ENCODE results near the gene ADNP. TPM values are rescaled to one million over a fixed set of nuclear protein-coding genes. Genes with fewer than 3 reads are reported as not detected.
A peak's percentile ranks its signal among the peaks of the same experiment; 100 is the strongest.

ADNP gene
- total and polyA plus RNA-seq, 2 of the 4 experiments (the other 2 are of a cell fraction), result 23.3 to 24.8 TPM

GRCh38 chr20:50977066-50978021, 46.1 kb upstream of the ADNP start (continued):
- no peak for TF ChIP-seq POLR2A (IDR thresholded peaks at IDR 0.05; ENCODE audit: low read depth, low read length)

GRCh38 chr20:50975701-50976330, 44.6 kb upstream of the ADNP start:
- no peak overlapping the region for H2AK9ac ChIP-seq (replicated peaks; ENCODE audit: low read depth, low read length, poor library complexity)
- ATAC-seq (ENCODE audit: low read depth) (no peak), DNase-seq (no peak)
- no TSS peak for BruUV-seq (replicated peaks)
- H3K18ac ChIP-seq (ENCODE audit: low read depth, low read length), result no peak overlapping the region
- no peak overlapping the region for H2BK15ac ChIP-seq (ENCODE audit: low read depth, low read length)
- H3K14ac ChIP-seq (replicated peaks; ENCODE audit: low read depth, low read length), result no peak overlapping the region
- no peak overlapping the region for H3K4ac ChIP-seq (ENCODE audit: low read depth, low read length)
- H2BK120ac ChIP-seq (ENCODE audit: low read depth, low read length), result no peak overlapping the region
- no peak overlapping the region for H3K4me3 ChIP-seq (ENCODE audit: insufficient read depth, low read depth, low read length)
- peaks cover 14% of the 10 kb centered on the region for H3K9me1 ChIP-seq (ENCODE audit: insufficient read depth, low read length)
- ChIA-PET POLR2A (ENCODE audit: unreplicated experiment) (no interaction called here), CTCF (no interaction called here)
- H3K56ac ChIP-seq (ENCODE audit: extremely low read depth, insufficient read depth, low read length), result no peak overlapping the region
- H2AFZ ChIP-seq (replicated peaks; ENCODE audit: low read length, poor library complexity), result peak overlapping the region; percentile 2
- intact Hi-C loops (cut with micrococcal nuclease) (no loop called here), dilution Hi-C loops (cut with HindIII; ENCODE audit: low sequenced_read_pairs, unreplicated experiment) (no loop called here), in situ Hi-C loops (cut with MboI; ENCODE audit: low sequenced_read_pairs) (loop anchor here (25.0 kb wide), 2 partner anchors 786 to 1111 kb away; partner anchors contain the start of gene ATP9A)
- H3K27ac ChIP-seq (ENCODE audit: insufficient read depth, low read length), result no peak overlapping the region
- H3K9me3 ChIP-seq (ENCODE audit: control insufficient read depth, insufficient read depth, low read length), result 0 out of 2 replicates have a peak, but pooled peaks cover 2% of the 10 kb centered on the region
- H2BK5ac ChIP-seq (ENCODE audit: low read depth, low read length, poor library complexity, severe bottlenecking), result no peak overlapping the region
- no peaks in the 10 kb centered on the region for H3K36me3 ChIP-seq (ENCODE audit: control insufficient read depth, insufficient read depth, low read length)
- H3K79me1 ChIP-seq (ENCODE audit: low read depth in 1 of 2, low read length in 2 of 2), result peaks cover 0 to 11% of the 10 kb centered on the region in 2 experiments; a peak in 1 of 4 replicates
- peaks cover 12% of the 10 kb centered on the region for H3K4me1 ChIP-seq (ENCODE audit: control insufficient read depth, insufficient read depth, low read length)
- 95% methylated on average over 9 of the region's 10 CpGs; no CpG with 5 or more reads in 1 of the 2 experiments for WGBS, 2 experiments (ENCODE audit: extremely low coverage in 2 of 2, insufficient read length in 1 of 2)
- no peak overlapping the region for H4K91ac ChIP-seq (ENCODE audit: insufficient read depth, low read depth, low read length)
- no peak overlapping the region for H4K8ac ChIP-seq (ENCODE audit: low read depth in 2 of 2, low read length in 2 of 2)
- H4K5ac ChIP-seq (ENCODE audit: low read depth, low read length), result no peak overlapping the region
- no peaks in the 10 kb centered on the region for H3K27me3 ChIP-seq (ENCODE audit: control insufficient read depth, insufficient read depth, low read length)
- H3K23ac ChIP-seq (ENCODE audit: low read depth, low read length), result no peak overlapping the region
- H4K20me1 ChIP-seq (ENCODE audit: insufficient read depth, low read length), result peaks cover 3% of the 10 kb centered on the region; the same call in 1 of the 2 replicates
- no peak overlapping the region for H3K4me2 ChIP-seq (ENCODE audit: low read depth, low read length)
- H3K9ac ChIP-seq (ENCODE audit: low read depth, low read length), result no peak overlapping the region
- H2AK5ac ChIP-seq (ENCODE audit: low read depth, low read length), result no peak overlapping the region
- H2BK20ac ChIP-seq (ENCODE audit: low read depth, low read length), result no peak overlapping the region
- TF ChIP-seq CTCF (conservative IDR thresholded peaks at IDR 0.05; ENCODE audit: low read depth, low read length), result no peak
- TF ChIP-seq RCOR1 (IDR thresholded peaks at IDR 0.05; ENCODE audit: insufficient replicate concordance, low read length), result no peak
- no peak for TF ChIP-seq CEBPB (IDR thresholded peaks at IDR 0.05; ENCODE audit: low read depth, low read length)
- TF ChIP-seq MXI1 (IDR thresholded peaks at IDR 0.05; ENCODE audit: borderline replicate concordance, low read depth, low read length), result no peak
- no peak for TF ChIP-seq RAD21 (IDR thresholded peaks at IDR 0.05; ENCODE audit: low read length)
- no peak for TF ChIP-seq POLR2A (IDR thresholded peaks at IDR 0.05; ENCODE audit: low read depth, low read length)
- TF ChIP-seq FOS (IDR thresholded peaks at IDR 0.05; ENCODE audit: low read depth, low read length), result no peak
- TF ChIP-seq MAFK (IDR thresholded peaks at IDR 0.05; ENCODE audit: low read depth, low read length), result no peak
- TF ChIP-seq SMC3 (IDR thresholded peaks at IDR 0.05; ENCODE audit: low read depth, low read length), result no peak
- TF ChIP-seq MAZ (IDR thresholded peaks at IDR 0.05; ENCODE audit: borderline replicate concordance, low read depth, low read length), result no peak
- no peak for TF ChIP-seq RFX5 (IDR thresholded peaks at IDR 0.05; ENCODE audit: low read depth, low read length)
- TF ChIP-seq NFE2L2 (IDR thresholded peaks at IDR 0.05; ENCODE audit: low read depth, low read length), result no peak
- no peak for TF ChIP-seq BHLHE40 (IDR thresholded peaks at IDR 0.05; ENCODE audit: low read depth, low read length)

Measured in IMR-90 (cell line).